ENCODE data around the gene ANKS1B.

DNA sequence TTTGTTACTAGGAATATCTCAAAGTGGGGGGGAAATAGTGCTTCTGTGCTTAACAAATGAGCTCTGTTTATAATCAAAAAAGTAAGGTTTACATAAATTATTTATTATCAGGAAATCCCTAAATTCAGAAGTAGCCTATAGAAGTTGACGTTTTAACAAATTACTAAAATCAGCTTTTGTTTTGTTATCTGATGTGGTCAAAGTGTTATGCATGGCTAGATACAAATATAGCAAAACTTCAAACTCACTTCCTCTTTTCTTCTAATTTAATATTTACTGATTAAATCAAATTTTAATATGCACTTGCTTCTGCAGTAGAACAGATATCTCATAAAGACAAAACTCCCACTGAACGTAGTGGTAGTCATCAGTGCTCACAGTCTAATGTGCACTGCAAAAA lies 289.7 kb downstream of the ANKS1B start:
- TF ChIP-seq ZNF274 (IDR thresholded peaks at IDR 0.05; ENCODE audit: low read depth, low read length) = no peak
- TF ChIP-seq, protein P1, sequence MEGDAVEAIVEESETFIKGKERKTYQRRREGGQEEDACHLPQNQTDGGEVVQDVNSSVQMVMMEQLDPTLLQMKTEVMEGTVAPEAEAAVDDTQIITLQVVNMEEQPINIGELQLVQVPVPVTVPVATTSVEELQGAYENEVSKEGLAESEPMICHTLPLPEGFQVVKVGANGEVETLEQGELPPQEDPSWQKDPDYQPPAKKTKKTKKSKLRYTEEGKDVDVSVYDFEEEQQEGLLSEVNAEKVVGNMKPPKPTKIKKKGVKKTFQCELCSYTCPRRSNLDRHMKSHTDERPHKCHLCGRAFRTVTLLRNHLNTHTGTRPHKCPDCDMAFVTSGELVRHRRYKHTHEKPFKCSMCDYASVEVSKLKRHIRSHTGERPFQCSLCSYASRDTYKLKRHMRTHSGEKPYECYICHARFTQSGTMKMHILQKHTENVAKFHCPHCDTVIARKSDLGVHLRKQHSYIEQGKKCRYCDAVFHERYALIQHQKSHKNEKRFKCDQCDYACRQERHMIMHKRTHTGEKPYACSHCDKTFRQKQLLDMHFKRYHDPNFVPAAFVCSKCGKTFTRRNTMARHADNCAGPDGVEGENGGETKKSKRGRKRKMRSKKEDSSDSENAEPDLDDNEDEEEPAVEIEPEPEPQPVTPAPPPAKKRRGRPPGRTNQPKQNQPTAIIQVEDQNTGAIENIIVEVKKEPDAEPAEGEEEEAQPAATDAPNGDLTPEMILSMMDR (IDR thresholded peaks at IDR 0.05 in 2 of 3, conservative IDR thresholded peaks at IDR 0.05 in 1 of 3; ENCODE audit: borderline replicate concordance in 1 of 3, insufficient read depth in 1 of 3, low read depth in 2 of 3, low read length in 2 of 3) = no peak
- TF ChIP-seq ELF1 (IDR thresholded peaks at IDR 0.05; ENCODE audit: borderline replicate concordance, low read depth) = no peak
- TF ChIP-seq POLR2A (IDR thresholded peaks at IDR 0.05; ENCODE audit: borderline replicate concordance, extremely low read depth, insufficient read depth, insufficient read length) = no peak
- no peak for TF ChIP-seq JUND (IDR thresholded peaks at IDR 0.05)
- TF ChIP-seq EZH2 (IDR thresholded peaks at IDR 0.05) = no peak
- TF ChIP-seq POLR2AphosphoS5 (IDR thresholded peaks at IDR 0.05; ENCODE audit: low read depth, low read length) = no peak
- no peak for TF ChIP-seq RAD21 (IDR thresholded peaks at IDR 0.05; ENCODE audit: low read depth)
- TF ChIP-seq, protein P2, sequence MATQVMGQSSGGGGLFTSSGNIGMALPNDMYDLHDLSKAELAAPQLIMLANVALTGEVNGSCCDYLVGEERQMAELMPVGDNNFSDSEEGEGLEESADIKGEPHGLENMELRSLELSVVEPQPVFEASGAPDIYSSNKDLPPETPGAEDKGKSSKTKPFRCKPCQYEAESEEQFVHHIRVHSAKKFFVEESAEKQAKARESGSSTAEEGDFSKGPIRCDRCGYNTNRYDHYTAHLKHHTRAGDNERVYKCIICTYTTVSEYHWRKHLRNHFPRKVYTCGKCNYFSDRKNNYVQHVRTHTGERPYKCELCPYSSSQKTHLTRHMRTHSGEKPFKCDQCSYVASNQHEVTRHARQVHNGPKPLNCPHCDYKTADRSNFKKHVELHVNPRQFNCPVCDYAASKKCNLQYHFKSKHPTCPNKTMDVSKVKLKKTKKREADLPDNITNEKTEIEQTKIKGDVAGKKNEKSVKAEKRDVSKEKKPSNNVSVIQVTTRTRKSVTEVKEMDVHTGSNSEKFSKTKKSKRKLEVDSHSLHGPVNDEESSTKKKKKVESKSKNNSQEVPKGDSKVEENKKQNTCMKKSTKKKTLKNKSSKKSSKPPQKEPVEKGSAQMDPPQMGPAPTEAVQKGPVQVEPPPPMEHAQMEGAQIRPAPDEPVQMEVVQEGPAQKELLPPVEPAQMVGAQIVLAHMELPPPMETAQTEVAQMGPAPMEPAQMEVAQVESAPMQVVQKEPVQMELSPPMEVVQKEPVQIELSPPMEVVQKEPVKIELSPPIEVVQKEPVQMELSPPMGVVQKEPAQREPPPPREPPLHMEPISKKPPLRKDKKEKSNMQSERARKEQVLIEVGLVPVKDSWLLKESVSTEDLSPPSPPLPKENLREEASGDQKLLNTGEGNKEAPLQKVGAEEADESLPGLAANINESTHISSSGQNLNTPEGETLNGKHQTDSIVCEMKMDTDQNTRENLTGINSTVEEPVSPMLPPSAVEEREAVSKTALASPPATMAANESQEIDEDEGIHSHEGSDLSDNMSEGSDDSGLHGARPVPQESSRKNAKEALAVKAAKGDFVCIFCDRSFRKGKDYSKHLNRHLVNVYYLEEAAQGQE (IDR thresholded peaks at IDR 0.05; ENCODE audit: low read depth) = no peak
- TF ChIP-seq, protein P3, sequence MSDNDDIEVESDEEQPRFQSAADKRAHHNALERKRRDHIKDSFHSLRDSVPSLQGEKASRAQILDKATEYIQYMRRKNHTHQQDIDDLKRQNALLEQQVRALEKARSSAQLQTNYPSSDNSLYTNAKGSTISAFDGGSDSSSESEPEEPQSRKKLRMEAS (IDR thresholded peaks at IDR 0.05) = no peak
- TF ChIP-seq SRF (IDR thresholded peaks at IDR 0.05; ENCODE audit: low read depth) = no peak
- TF ChIP-seq, protein P4, sequence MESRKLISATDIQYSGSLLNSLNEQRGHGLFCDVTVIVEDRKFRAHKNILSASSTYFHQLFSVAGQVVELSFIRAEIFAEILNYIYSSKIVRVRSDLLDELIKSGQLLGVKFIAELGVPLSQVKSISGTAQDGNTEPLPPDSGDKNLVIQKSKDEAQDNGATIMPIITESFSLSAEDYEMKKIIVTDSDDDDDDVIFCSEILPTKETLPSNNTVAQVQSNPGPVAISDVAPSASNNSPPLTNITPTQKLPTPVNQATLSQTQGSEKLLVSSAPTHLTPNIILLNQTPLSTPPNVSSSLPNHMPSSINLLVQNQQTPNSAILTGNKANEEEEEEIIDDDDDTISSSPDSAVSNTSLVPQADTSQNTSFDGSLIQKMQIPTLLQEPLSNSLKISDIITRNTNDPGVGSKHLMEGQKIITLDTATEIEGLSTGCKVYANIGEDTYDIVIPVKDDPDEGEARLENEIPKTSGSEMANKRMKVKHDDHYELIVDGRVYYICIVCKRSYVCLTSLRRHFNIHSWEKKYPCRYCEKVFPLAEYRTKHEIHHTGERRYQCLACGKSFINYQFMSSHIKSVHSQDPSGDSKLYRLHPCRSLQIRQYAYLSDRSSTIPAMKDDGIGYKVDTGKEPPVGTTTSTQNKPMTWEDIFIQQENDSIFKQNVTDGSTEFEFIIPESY (IDR thresholded peaks at IDR 0.05; ENCODE audit: extremely low read depth, insufficient replicate concordance, low read length) = no peak
- no peak for TF ChIP-seq ZFX (IDR thresholded peaks at IDR 0.05)

All from HCT116 (cell line).